HEK293 (cell line): Measurements from ENCODE around the gene SLC27A2.

Experiments used
- CTCF ChIA-PET: fragments of 350-600 bp; formaldehyde crosslinking; extraction: SDS; loops from one replicate; lab custom pipeline; 2021; ENCODE audit warnings: antibody characterized with exemption; lab: Yijun Ruan, JAX
- POLR2A ChIA-PET: fragments of 300-600 bp; formaldehyde crosslinking; extraction: SDS; loops from one replicate; lab custom pipeline; 2020; ENCODE audit warnings: antibody characterized with exemption, inconsistent platforms; lab: Yijun Ruan, JAX
- H3K27ac ChIP-seq: fragments of 200-500 bp; sonication (Bioruptor generic); 2 replicates; pipeline ENCODE4 v1.5.1; 2014; ENCODE audit warnings: low read depth, low read length, control low read depth, inconsistent platforms; ENCODE audit errors: extremely low read depth
- H3K36me3 ChIP-seq, 2 experiments: fragments of 200-500 bp in 1 of 2; sonication (Bioruptor generic) in 1 of 2; 1 replicate in 1 of 2; 2 replicates in 1 of 2; pipeline ENCODE4 v1.5.1; 2014 to 2017; ENCODE audit warnings: inconsistent platforms in 2 of 2, low read length in 2 of 2; ENCODE audit not compliant: control insufficient read depth in 2 of 2, insufficient read depth in 1 of 2
- H3K4me1 ChIP-seq: fragments of 200-500 bp; sonication (Bioruptor generic); 2 replicates; pipeline ENCODE4 v1.5.1; 2014; ENCODE audit warnings: mild to moderate bottlenecking, low read length, inconsistent platforms; ENCODE audit not compliant: control insufficient read depth, insufficient read depth
- H3K4me3 ChIP-seq: 2 replicates; pipeline ENCODE4 v1.5.1; 2011; ENCODE audit warnings: low read depth, mild to moderate bottlenecking, control low read depth, low read length, moderate library complexity
- H3K9me3 ChIP-seq: fragments of 200-500 bp; sonication (Bioruptor generic); 2 replicates; pipeline ENCODE4 v1.5.1; 2014; ENCODE audit warnings: low read depth, low read length, inconsistent platforms; ENCODE audit not compliant: control insufficient read depth, insufficient read depth
- ELK4 ChIP-seq: IDR thresholded peaks from 2 replicates; pipeline ENCODE4 v1.6.1; 2011; ENCODE audit warnings: mild to moderate bottlenecking, low read depth, low read length, borderline replicate concordance
- GLI4 ChIP-seq: fragments of 450-650 bp; formaldehyde crosslinking; IDR thresholded peaks from 2 replicates; pipeline ENCODE4 v1.5.1; 2016; ENCODE audit warnings: missing biosample characterization, missing genetic modification characterization
- HOXD13 ChIP-seq: sonication (generic); formaldehyde crosslinking; IDR thresholded peaks from 2 replicates; pipeline ENCODE4 v1.8.0; 2022; ENCODE audit warnings: missing genetic modification reagents, borderline replicate concordance
- KLF16 ChIP-seq: fragments of 450-650 bp; formaldehyde crosslinking; IDR thresholded peaks from 2 replicates; pipeline ENCODE4 v1.5.1; 2017; ENCODE audit warnings: missing biosample characterization, missing genetic modification characterization
- KLF17 ChIP-seq: fragments of 450-650 bp; formaldehyde crosslinking; IDR thresholded peaks from 2 replicates; pipeline ENCODE4 v1.5.1; 2016; ENCODE audit warnings: missing biosample characterization, missing genetic modification characterization
- KLF7 ChIP-seq: fragments of 450-650 bp; formaldehyde crosslinking; IDR thresholded peaks from 2 replicates; pipeline ENCODE4 v1.5.1; 2016; ENCODE audit warnings: missing biosample characterization, missing genetic modification characterization, borderline replicate concordance
- MYNN ChIP-seq: fragments of 450-650 bp; formaldehyde crosslinking; IDR thresholded peaks from 2 replicates; pipeline ENCODE4 v1.5.1; 2016; ENCODE audit warnings: missing biosample characterization, missing genetic modification characterization, borderline replicate concordance
- PRDM1 ChIP-seq: fragments of 450-650 bp; formaldehyde crosslinking; IDR thresholded peaks from 2 replicates; pipeline ENCODE4; 2016; ENCODE audit warnings: missing biosample characterization, missing genetic modification characterization
- ZBTB11 ChIP-seq: fragments of 450-650 bp; formaldehyde crosslinking; conservative IDR thresholded peaks from 2 replicates; pipeline ENCODE4 v1.5.1; 2016; ENCODE audit warnings: low read depth, missing biosample characterization, missing genetic modification characterization
- ZBTB26 ChIP-seq: fragments of 450-650 bp; formaldehyde crosslinking; optimal IDR thresholded peaks from 2 replicates; pipeline ENCODE3; 2016; ENCODE audit warnings: missing biosample characterization, mild to moderate bottlenecking, missing genetic modification characterization
- ZBTB7A ChIP-seq: fragments of 450-650 bp; formaldehyde crosslinking; IDR thresholded peaks from 2 replicates; pipeline ENCODE4 v1.5.1; 2016; ENCODE audit warnings: low read depth, missing biosample characterization, missing genetic modification characterization
- ZNF133 ChIP-seq: fragments of 450-650 bp; formaldehyde crosslinking; IDR thresholded peaks from 2 replicates; pipeline ENCODE4 v1.5.1; 2016; ENCODE audit warnings: missing biosample characterization, missing genetic modification characterization
- ZNF148 ChIP-seq: fragments of 450-650 bp; formaldehyde crosslinking; IDR thresholded peaks from 2 replicates; pipeline ENCODE4 v1.5.0; 2017; ENCODE audit warnings: missing biosample characterization, missing genetic modification characterization, borderline replicate concordance
- ZNF175 ChIP-seq: fragments of 450-650 bp; formaldehyde crosslinking; IDR thresholded peaks from 2 replicates; pipeline ENCODE4 v1.5.1; 2016; ENCODE audit warnings: missing biosample characterization, missing genetic modification characterization
- ZNF37A ChIP-seq: fragments of 450-650 bp; IDR thresholded peaks from 2 replicates; pipeline ENCODE4 v1.5.1; 2018; ENCODE audit warnings: missing biosample characterization, missing genetic modification characterization
- ZNF394 ChIP-seq: fragments of 450-650 bp; formaldehyde crosslinking; IDR thresholded peaks from 2 replicates; pipeline ENCODE4 v1.5.1; 2016; ENCODE audit warnings: missing biosample characterization, missing genetic modification characterization, mild to moderate bottlenecking, moderate library complexity, borderline replicate concordance
- ZNF416 ChIP-seq: fragments of 450-650 bp; formaldehyde crosslinking; IDR thresholded peaks from 2 replicates; pipeline ENCODE4 v1.5.1; 2016; ENCODE audit warnings: missing biosample characterization, missing genetic modification characterization
- ZNF585B ChIP-seq: fragments of 450-650 bp; formaldehyde crosslinking; IDR thresholded peaks from 2 replicates; pipeline ENCODE4 v1.5.1; 2016; ENCODE audit warnings: missing biosample characterization, missing genetic modification characterization
- ZNF623 ChIP-seq: fragments of 450-650 bp; formaldehyde crosslinking; IDR thresholded peaks from 2 replicates; pipeline ENCODE4 v1.5.1; 2016; ENCODE audit warnings: missing biosample characterization, missing genetic modification characterization
- ZNF624 ChIP-seq: fragments of 450-650 bp; formaldehyde crosslinking; IDR thresholded peaks from 2 replicates; pipeline ENCODE4 v1.5.1; 2017; ENCODE audit warnings: missing biosample characterization, missing genetic modification characterization
- ZNF670 ChIP-seq: fragments of 450-650 bp; formaldehyde crosslinking; IDR thresholded peaks from 2 replicates; pipeline ENCODE4 v1.5.1; 2016; ENCODE audit warnings: missing biosample characterization, missing genetic modification characterization, low read depth
- ZNF704 ChIP-seq: fragments of 450-650 bp; formaldehyde crosslinking; IDR thresholded peaks from 2 replicates; pipeline ENCODE4 v1.5.1; 2016; ENCODE audit warnings: missing biosample characterization, missing genetic modification characterization
- ZNF777 ChIP-seq: fragments of 450-650 bp; formaldehyde crosslinking; IDR thresholded peaks from 2 replicates; pipeline ENCODE4 v1.5.1; 2017; ENCODE audit warnings: missing biosample characterization, missing genetic modification characterization, borderline replicate concordance

Gene SLC27A2

GRCh38 chr15:50176869-50177268 lies 5.1 kb upstream of the SLC27A2 start:
- ChIA-PET POLR2A (no interaction called here), CTCF (no interaction called here)
- Histone ChIP-seq H3K9me3 (no peaks in the 10 kb centered on the region), H3K27ac (no peak overlapping the region), H3K4me3 (no peak overlapping the region), H3K4me1 (no peaks in the 10 kb centered on the region), H3K36me3 (no peaks in the 10 kb centered on the region)
- no peak for TF ChIP-seq ZNF133
- TF ChIP-seq ZBTB7A (tag by site-specific recombination): no peak
- TF ChIP-seq ZNF585B (tag by site-specific recombination): no peak
- TF ChIP-seq ZNF624 (tag by site-specific recombination): no peak
- TF ChIP-seq KLF17 (tag by site-specific recombination): no peak
- no peak for TF ChIP-seq ZNF416
- no peak for TF ChIP-seq ZNF37A
- no peak for TF ChIP-seq ZNF623 (tag by site-specific recombination)
- no peak for TF ChIP-seq ZBTB11 (tag by site-specific recombination)
- no peak for TF ChIP-seq ZBTB26 (tag by site-specific recombination)
- TF ChIP-seq ZNF394 (tag by site-specific recombination): no peak
- no peak for TF ChIP-seq KLF16
- TF ChIP-seq GLI4 (tag by site-specific recombination): no peak
- TF ChIP-seq KLF7: no peak
- no peak for TF ChIP-seq ZNF704 (tag by site-specific recombination)

GRCh38 chr15:50180091-50180490 lies 1.9 kb upstream of the SLC27A2 start:
- TF ChIP-seq MYNN (tag by site-specific recombination) (no peak), ELK4 (no peak), ZNF148 (tag by site-specific recombination) (no peak), HOXD13 (CRISPR knock-in tag) (no peak), ZNF777 (tag by site-specific recombination) (no peak), PRDM1 (tag by site-specific recombination) (no peak), ZNF175 (tag by site-specific recombination) (no peak), ZNF670 (tag by site-specific recombination) (no peak)
- POLR2A ChIA-PET: interaction anchor here (0.6 kb wide), 1 partner anchor 12 kb away, joined by 4 read pairs; no protein-coding TSS in a partner anchor
- Histone ChIP-seq H3K4me1 (peaks cover 3% of the 10 kb centered on the region; the same call in 1 of the 2 replicates), H3K36me3 (no peaks in the 10 kb centered on the region), H3K4me3 (no peak overlapping the region), H3K9me3 (no peaks in the 10 kb centered on the region), H3K27ac (no peak overlapping the region)
- CTCF ChIA-PET: no interaction called here
